Stimulated activated CD4-positive, alpha-beta T cell treated with anti-CD3 and anti-CD28 coated beads, Interleukin-15, amount 100 ng/mL, for 24 hours (primary cell): ENCODE measurements around the gene LAPTM5.
"Not testable (repeated sequence)": the region's sequence is repeated elsewhere in the genome, so short reads cannot be mapped to it uniquely, and the experiment has no call there.

Experiments
- DNase-seq: peaks from one replicate; pipeline ENCODE4 v3.0.0-alpha.2; 2020

LAPTM5 gene

DNA sequence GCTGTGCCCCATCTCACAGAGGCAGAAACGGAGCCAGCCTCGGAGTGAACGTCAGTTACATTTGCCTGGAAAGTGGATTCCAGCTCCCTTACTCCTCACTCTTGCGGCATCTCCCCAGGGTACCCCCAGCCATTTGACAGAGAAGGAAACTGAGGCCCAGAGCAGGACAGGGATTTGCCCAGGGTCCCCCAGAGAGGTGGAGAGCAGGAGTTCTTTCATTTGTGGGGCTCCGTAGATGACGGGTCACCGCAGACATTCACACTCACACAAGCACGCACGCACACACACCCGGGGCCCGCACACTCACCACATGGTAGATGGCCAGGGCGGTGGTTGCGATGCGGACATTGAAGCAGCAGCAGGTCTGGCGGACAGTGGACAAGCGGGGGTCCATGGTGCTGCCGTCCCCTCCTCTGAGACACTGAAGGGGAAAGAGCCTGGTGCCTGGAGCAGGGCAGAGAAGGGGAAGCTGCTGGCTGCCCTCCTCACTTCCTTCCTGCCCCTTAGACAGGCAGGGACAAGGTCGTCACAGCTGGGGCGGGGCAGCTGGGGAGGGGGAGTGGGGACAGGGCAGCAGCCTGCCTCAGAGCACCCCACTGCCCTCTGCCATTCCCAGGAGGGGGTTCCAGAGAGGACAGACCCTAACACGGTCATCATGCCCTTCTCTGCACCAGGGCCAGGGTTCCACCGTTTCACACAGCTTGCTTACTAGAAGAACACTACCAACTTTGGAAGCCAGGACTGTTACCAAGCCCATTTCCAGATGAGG is at the start of gene LAPTM5:
Gene LAPTM5, minus strand, starts transcription at position 423 of the 769 bp plus-strand sequence. Its CDS starts 29 bp downstream, at position 394.
- DNase-seq = peak; percentile 71

GRCh38 chr1:30806381-30807317 is 49.1 kb upstream of the LAPTM5 start:
- no peak for DNase-seq

GRCh38 chr1:30805304-30806003 is 47.9 kb upstream of the LAPTM5 start:
- DNase-seq = no peak

DNA sequence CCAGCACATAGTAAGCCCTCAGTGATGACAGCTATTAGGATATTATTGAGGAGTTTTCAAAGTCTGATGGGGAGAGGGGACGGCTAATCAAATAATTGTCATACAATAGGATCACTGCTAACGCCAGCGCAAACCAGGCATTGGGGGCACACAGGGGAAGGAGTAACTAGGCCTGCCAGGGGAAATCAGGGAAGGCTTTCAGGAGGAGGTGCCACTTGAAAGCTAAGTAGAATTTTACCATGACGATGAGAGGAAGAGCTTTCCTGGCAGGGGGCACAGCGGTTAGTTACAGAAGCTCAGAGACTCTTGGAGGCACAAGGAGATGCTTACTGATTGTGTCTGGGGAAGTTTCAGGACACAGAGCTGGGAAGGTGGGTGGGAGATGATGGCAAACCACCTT is 47.2 kb upstream of the LAPTM5 start:
- DNase-seq = no peak

DNA sequence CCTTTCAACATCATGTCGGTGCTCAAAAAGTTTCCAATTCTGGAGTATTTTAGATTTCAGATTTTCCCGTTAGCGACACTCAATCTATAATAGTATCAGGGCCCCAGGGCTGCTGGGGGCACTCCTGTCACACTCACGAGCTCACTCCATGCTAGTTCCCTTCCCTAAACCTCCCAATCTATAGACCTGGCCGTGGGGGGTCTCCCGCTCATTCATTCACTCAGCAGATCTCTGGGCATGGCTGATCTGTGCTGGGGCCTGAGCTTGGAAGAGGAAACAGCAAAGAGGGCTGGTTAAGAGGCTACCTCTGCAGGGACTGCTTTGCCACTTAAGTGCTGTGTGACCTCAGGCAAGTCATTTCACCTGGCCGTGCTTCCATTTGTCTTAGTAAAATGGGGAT is 46.8 kb upstream of the LAPTM5 start:
- no peak for DNase-seq

- DNase-seq = no peak
Measured at GRCh38 chr1:30803562-30803961, 46.0 kb upstream of the LAPTM5 start.

- peak; percentile 87 for DNase-seq
Measured at GRCh38 chr1:30801771-30802198, 44.2 kb upstream of the LAPTM5 start.

DNA sequence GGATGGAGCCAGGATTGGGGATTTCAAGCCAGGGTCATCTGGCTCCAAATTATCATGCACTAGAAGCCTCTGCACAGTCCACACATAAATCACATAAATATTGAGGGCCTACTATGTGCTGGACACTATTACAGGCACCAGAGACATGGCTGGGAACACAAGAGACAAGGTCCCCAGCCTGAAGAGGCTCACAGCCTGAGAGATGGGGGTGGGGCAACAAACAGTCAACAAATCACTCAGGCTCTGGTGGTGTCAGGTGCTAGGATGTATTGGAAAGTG is 41.6 kb upstream of the LAPTM5 start:
- no peak for DNase-seq

DNA sequence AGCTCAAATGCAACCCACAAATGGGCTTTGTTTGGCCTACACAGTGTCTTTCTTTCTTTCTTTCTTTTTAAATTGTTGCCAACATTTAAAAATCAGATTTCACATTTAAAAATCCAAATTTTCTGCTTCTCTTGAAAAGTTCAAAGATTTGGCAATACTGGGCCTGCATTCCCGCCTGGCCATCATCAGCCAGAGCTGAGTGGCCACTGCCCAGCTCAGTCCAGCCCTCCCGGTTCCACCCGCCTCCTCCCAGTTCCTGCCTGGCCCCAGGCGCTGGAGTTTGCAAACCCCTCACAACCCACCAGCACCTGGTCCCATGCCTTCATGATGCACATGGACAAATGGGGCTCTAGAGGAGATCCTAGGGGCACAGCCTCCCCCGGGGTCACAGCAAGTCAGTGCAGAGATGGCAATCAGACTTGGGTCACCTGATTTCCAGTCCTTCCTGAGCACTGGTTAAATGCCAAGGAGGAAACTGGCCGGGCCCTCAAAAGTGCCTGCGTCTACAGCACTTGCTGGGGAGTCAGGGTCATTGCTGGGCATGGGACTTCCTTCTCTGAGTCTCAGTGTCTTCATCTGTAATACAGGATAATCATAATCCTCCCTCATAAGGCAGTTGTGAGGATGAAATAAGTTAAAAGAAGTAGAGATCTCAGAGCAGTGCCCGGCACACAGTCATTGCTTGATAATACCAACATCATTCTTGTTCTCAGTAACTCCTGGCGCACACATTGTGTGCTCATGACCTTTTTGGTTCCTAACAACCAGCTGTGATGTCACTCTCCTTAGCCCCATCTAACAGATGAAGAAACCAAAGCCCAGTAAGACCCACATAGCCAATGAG is 41.0 kb upstream of the LAPTM5 start:
- DNase-seq = no peak

DNA sequence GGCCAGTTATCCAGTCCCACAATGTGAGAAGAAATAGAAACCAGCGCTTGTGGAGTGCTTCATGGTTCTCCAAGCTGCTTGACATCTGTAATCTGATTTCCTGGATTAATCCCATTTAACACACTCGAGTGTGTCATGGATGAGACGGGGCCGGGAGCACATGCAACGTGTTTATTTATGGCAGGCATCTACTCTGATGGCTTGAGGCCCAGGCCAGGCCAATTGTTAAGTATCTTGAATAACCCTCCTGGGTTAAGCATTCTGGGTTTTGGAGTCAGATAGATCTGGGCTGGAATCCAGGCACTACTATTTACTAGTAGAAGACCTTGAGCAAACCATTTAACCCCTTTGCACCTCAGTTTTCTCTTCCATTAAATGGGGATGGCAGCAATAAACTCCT is 37.5 kb upstream of the LAPTM5 start:
- no peak for DNase-seq

GRCh38 chr1:30794260-30794659 is 36.7 kb upstream of the LAPTM5 start:
- no peak for DNase-seq

- no peak for DNase-seq
Measured at GRCh38 chr1:30793209-30793608, 35.6 kb upstream of the LAPTM5 start.

GRCh38 chr1:30791868-30792267 is 34.3 kb upstream of the LAPTM5 start:
- DNase-seq = no peak

DNA sequence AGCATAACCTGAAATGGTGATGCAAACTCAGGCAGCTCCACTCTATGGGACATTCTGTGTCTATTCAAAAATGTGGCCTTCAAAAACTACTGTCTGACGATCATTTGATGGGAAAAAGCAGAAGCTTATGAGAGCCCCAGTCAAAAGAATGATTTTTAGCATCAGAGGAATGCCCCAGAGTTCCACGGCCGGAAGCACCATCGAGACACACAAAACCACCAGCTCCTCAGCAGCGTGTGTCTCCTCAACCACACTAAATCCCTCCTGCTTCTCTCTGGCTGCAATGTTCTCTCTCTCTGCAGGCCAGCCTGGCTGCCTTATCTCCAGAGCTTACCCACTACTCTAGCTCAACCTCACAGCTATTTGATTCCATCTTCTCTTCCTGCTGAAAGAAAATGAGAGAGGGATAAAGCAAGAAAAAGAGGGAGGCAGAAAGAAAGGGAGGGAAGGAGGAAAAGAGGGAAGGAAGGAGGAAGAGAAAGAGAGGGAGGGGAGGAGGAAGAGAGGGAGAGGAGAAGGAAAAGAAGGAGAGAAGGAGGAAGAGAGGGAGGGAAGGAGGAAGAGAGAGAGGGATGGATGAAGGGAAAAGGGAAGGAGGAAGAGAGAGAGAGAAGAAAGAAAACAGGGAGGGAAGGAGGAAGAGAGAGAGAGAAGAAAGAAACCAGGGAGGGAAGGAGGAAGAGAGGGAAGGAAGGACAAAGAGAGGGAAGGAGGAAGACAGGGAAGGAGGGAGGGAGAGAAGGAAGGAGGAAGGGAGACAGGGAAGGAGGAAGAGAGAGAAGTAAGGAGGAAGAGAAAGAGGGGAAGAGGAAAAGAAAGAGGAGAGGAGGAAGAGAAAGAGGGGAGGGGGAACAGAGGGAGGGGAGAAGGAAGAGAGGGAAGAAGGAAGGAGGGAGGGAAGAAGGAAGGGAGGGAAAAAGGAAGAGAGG is 33.5 kb upstream of the LAPTM5 start:
- DNase-seq = no peak

- not testable (repeated sequence) for DNase-seq
Measured at GRCh38 chr1:30790256-30790525, 32.6 kb upstream of the LAPTM5 start.

GRCh38 chr1:30789388-30790255 is 32.0 kb upstream of the LAPTM5 start:
- no peak for DNase-seq

DNA sequence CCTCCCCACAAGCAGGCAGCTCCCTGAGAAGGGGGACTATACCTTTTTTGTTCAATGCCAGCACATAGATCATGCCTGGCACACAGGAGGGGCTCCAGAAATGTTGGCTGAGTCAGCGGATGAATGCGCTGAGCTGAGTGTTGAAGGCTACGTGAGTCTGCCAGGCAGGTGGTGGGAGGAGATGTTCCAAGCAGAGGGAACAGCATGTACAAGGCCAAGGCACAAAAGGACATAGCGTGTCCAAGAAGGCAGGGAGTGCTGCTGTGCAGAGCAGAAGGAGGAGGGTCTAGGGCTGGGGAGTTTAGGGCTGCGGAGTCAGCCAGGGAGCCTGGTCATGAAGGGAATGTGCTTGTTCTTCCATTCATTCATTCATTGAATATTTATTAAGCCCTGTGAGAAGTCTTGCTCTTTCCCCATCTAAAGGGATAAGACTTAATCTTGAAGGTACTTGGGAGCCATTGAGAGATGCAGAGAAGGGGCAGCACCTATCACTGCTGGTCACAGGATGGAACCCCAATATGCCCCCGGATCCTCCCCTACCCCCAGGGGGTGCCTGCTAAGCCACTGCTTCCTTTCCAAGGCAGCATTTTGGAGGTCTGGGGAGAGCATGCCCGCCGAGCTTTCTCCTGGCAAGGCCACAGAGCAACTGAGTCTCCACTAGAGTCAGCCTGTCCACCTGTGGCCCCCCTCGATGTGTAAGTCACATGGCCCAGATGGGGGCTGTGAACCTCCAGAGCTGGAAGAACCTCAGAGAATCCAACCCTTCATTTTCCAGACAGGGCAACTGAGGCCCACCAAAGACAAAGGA is 31.2 kb upstream of the LAPTM5 start:
- no peak for DNase-seq

GRCh38 chr1:30787856-30788495 is 30.4 kb upstream of the LAPTM5 start:
- DNase-seq = no peak

- no peak for DNase-seq
Measured at GRCh38 chr1:30787266-30787665, 29.7 kb upstream of the LAPTM5 start.
